Duodenal mucosa (tissue), 2 donors: Measurements from ENCODE around the gene KLHL21.
A peak's percentile ranks its signal among the peaks of the same experiment; 100 is the strongest.
"Not testable (repeated sequence)": the region's sequence is repeated elsewhere in the genome, so short reads cannot be mapped to it uniquely, and the experiment has no call there.

Experiments used
- H3K27ac ChIP-seq: one replicate; pipeline ENCODE4 v1.7.0; 2013; ENCODE audit warnings: low read depth, low read length
- H3K27me3 ChIP-seq, 2 donors: one replicate each; pipeline ENCODE4 v1.7.0; 2013; ENCODE audit warnings: low read length in 2 of 2, control low read depth in 1 of 2; ENCODE audit not compliant: insufficient read depth in 2 of 2, control insufficient read depth in 1 of 2
- H3K36me3 ChIP-seq, 2 donors: one replicate each; pipeline ENCODE4 v1.7.0; 2013; ENCODE audit warnings: low read length in 2 of 2, control low read depth in 1 of 2; ENCODE audit not compliant: insufficient read depth in 2 of 2, control insufficient read depth in 1 of 2
- H3K4me1 ChIP-seq, 2 donors: one replicate each; pipeline ENCODE4 v1.7.0; 2013; ENCODE audit warnings: low read length in 2 of 2, control low read depth in 1 of 2; ENCODE audit not compliant: insufficient read depth in 2 of 2, control insufficient read depth in 1 of 2
- H3K4me3 ChIP-seq, 2 donors: one replicate each; pipeline ENCODE4 v1.7.0; 2013; ENCODE audit warnings: low read length in 2 of 2, low read depth in 1 of 2
- H3K9ac ChIP-seq, 2 donors: one replicate each; pipeline ENCODE4 v1.7.0; 2013; ENCODE audit warnings: low read length in 2 of 2, low read depth in 1 of 2
- H3K9me3 ChIP-seq, 2 donors: one replicate each; pipeline ENCODE4 v1.7.0; 2013; ENCODE audit warnings: low read length in 2 of 2, control low read depth in 1 of 2; ENCODE audit not compliant: control insufficient read depth in 1 of 2

KLHL21 gene, protein sequence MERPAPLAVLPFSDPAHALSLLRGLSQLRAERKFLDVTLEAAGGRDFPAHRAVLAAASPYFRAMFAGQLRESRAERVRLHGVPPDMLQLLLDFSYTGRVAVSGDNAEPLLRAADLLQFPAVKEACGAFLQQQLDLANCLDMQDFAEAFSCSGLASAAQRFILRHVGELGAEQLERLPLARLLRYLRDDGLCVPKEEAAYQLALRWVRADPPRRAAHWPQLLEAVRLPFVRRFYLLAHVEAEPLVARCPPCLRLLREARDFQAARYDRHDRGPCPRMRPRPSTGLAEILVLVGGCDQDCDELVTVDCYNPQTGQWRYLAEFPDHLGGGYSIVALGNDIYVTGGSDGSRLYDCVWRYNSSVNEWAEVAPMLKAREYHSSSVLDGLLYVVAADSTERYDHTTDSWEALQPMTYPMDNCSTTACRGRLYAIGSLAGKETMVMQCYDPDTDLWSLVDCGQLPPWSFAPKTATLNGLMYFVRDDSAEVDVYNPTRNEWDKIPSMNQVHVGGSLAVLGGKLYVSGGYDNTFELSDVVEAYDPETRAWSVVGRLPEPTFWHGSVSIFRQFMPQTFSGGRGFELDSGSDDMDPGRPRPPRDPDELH

DNA sequence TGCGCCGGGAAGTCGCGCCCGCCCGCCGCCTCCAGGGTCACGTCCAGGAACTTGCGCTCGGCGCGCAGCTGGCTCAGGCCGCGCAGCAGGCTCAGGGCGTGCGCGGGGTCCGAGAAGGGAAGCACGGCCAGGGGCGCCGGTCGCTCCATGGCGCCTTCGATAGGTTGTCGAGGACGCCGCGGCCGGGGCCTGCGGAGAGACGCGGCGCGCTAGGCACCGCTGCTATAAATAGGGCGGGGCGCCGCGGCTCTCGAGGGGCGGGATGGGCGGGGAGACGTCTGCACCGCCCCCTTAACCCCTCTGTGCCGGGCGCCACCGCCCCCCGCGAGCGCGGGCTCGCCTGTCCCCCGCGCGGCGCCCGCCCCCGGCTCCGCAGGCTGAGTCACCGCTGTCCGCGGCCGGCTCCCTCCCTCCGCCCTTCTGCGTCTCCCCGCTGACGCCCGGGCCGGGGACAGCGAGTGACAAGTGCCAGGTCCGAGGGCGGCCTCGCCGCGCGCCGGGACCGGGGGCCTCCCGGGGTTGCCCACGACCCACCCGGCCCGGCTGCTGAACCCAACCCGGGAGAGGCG, at the start of gene KLHL21:
KLHL21 (minus strand) TSS at position 201 of the 569 bp plus-strand sequence; CDS start at position 149, 52 bp downstream.
- peak within 1 kb of the TSS; percentile 97 for H3K27ac ChIP-seq
- H3K27me3 ChIP-seq: no peaks in the 10 kb centered on the region
- peak within 1 kb of the TSS; percentile 71 to 95 for H3K4me3 ChIP-seq
- peak within 1 kb of the TSS; percentile 90 to 93 for H3K9ac ChIP-seq
- peaks cover 18 to 35% of the 10 kb centered on the region in 2 donors for H3K4me1 ChIP-seq
- H3K36me3 ChIP-seq: peaks cover 3 to 15% of the 10 kb centered on the region in 2 donors
- H3K9me3 ChIP-seq: no peaks in the 10 kb centered on the region

DNA sequence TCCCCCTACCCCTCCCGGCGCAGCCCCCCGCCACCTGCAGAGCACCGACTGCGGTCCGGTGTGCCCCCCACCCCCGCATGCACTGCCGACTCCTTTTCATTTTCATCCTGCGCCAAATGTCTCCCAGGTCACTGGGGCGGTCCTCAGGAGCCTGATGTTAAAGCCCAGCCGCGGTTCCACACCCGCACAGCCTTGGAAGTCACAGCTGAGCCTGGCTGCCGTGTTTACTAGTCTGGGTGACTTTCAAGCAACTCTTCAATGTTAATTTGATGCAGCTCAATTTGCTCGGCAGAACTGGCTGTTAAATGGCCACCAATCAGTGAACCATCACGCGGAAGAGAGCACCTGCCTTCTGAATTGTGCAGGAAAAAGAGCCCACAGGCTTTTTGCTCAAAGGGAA, 49.2 kb upstream of the KLHL21 start:
- H3K27ac ChIP-seq: no peak overlapping the region
- H3K9me3 ChIP-seq: no peaks in the 10 kb centered on the region
- H3K9ac ChIP-seq: no peak overlapping the region
- H3K27me3 ChIP-seq: no peaks in the 10 kb centered on the region
- peaks cover 21 to 46% of the 10 kb centered on the region in 2 donors for H3K36me3 ChIP-seq
- no peak overlapping the region for H3K4me3 ChIP-seq
- no peaks in the 10 kb centered on the region for H3K4me1 ChIP-seq

DNA sequence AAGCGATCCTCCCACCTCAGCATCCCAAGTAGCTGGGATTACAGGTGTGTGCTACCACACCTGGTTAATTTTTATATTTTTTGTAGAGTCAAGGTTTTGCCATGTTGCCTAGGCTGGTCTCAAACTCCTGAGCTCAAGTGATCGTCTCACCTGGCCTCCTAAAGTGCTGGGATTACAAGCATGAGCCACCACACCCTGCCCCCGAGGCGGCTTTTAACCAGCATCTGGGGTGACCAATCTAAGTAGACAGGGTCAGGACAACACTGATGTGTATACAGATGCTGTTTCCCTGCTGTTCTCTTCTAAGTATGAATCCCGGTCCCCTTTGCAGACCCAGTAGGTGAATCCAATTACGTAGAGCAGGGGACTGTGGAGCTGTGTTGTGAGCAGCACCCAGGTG, 45.9 kb upstream of the KLHL21 start:
- Histone ChIP-seq H3K27ac (no peak overlapping the region), H3K36me3 (peaks cover 23 to 53% of the 10 kb centered on the region in 2 donors), H3K27me3 (no peaks in the 10 kb centered on the region)

DNA sequence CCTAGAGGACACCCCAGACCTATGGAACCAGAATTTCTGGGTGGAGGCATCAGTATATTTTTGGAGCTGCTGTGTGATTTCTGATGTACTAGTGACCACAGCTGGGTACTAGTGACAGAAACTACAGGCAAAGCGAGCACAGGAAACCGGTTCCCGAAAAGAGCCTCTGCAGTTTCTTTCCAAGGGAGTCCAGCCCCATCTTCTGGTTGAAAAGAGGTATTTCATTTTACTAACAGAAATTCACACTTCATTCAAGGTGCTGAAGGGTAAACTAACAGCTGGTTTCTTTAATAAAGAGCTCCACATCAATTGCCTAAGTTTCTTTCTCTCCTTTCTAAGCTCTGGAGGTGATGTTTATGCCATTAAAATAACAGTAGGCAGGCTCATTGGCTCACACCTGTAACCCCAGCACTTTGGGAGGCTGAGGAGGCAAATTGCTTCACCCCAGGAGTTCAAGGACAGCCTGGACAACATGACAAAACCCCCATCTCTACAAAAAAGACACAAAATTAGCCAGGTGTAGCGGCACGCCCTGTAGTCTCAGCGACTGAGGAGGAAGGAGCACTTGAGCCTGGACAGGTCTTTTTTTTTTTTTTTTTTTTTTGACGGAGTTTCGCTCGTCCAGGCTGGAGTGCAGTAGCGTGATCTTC, 44.0 kb upstream of the KLHL21 start:
- no peak overlapping the region for H3K27ac ChIP-seq
- peaks cover 16 to 52% of the 10 kb centered on the region in 2 donors for H3K36me3 ChIP-seq
- H3K4me3 ChIP-seq: no peak overlapping the region
- H3K9ac ChIP-seq: no peak overlapping the region
- no peaks in the 10 kb centered on the region for H3K4me1 ChIP-seq
- H3K9me3 ChIP-seq: no peaks in the 10 kb centered on the region
- H3K27me3 ChIP-seq: no peaks in the 10 kb centered on the region

More for the DNA sequence above, 45.9 kb upstream of the KLHL21 start:
- H3K4me3 ChIP-seq: no peak overlapping the region
- H3K9me3 ChIP-seq: no peaks in the 10 kb centered on the region
- H3K4me1 ChIP-seq: no peaks in the 10 kb centered on the region
- H3K9ac ChIP-seq: no peak overlapping the region

DNA sequence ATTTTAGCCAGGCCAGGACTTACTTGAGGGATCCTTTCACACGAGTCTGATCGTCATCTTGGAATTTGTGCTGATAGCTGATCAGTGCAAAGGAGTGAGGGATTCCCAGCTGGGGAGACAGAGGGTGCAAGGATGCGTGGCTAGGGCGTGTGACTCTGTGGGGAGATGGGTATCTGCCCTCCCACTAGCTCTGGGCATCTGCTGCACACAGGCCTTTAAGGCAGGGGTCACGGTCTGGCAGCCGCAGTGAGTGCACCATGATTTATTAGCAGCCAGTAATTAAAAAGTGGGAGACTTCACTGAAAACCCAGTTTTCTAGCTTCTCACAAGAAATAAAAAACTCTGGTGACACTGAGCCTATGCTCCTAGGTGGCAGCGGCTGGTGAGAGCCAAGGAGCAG, 42.3 kb upstream of the KLHL21 start:
- Histone ChIP-seq H3K9ac (no peak overlapping the region), H3K27ac (no peak overlapping the region), H3K9me3 (no peaks in the 10 kb centered on the region), H3K4me1 (no peaks in the 10 kb centered on the region), H3K36me3 (peaks cover 11 to 50% of the 10 kb centered on the region in 2 donors), H3K27me3 (no peaks in the 10 kb centered on the region), H3K4me3 (no peak overlapping the region)

DNA sequence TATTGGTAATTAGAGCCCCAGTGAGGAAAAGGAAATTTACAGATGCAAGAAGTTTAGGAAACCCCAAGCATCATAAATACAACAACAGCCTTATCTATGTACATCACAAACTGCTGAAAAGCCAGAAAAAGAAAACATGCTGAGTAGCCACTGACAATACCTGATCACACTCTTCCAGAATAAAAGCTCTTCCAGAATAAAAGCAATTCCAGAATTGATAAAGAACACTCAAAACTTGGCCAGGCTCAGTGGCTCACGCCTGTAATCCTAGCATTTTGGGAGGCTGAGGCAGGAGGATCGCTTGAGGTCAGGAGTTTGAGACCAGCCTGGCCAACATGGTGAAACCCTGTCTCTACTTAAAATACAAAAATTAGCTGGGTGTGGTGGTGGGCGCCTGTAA, 38.2 kb upstream of the KLHL21 start:
- H3K4me3 ChIP-seq, H3K9me3 ChIP-seq, H3K27me3 ChIP-seq, H3K9ac ChIP-seq, H3K27ac ChIP-seq, H3K4me1 ChIP-seq: not testable (repeated sequence)
- H3K36me3 ChIP-seq: peaks cover 38 to 80% of the 10 kb centered on the region in 2 donors

DNA sequence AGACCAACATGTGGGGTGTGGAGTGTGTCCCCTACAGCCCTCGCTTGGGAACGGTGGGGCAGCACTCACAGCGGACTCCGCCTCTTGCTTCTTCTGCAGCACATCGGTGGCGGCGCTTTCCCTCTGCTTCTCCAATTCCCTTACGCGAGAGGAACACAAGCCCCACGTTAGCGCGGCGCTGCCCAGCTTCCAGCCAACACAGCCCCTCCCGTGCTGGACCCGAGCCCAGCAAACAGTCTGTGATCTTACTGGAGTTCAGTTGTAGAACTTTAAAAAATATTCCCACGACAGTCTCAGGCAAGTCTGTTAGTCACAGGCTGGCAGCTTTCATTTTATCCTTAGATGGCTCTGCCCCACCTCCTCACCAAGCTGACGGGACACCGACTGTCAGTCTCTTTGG, 35.6 kb upstream of the KLHL21 start:
- no peak overlapping the region for H3K4me3 ChIP-seq
- H3K4me1 ChIP-seq: no peaks in the 10 kb centered on the region
- H3K9ac ChIP-seq: no peak overlapping the region
- no peak overlapping the region for H3K27ac ChIP-seq
- H3K27me3 ChIP-seq: no peaks in the 10 kb centered on the region
- no peaks in the 10 kb centered on the region for H3K9me3 ChIP-seq
- H3K36me3 ChIP-seq: peaks cover 38 to 86% of the 10 kb centered on the region in 2 donors

DNA sequence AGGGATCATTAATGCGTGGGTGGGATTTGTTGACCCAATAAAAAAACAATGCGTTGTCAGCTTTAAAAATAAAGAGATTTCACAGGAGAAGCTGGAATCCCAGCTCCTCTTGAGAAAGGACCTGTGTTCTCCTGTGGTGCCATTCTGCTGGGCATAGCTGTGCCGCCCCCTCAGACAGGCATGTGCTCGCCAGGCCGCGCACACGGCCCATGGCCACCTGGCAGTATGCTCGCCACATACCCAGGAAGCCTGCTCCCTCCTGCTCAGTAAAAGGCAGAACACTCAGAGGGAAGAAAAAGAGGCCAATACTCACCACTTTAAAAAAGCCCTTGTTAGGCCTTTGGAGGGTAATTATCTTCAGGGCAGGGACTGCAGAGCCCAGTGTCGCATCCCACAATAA, 35.1 kb upstream of the KLHL21 start:
- peaks cover 38 to 88% of the 10 kb centered on the region in 2 donors for H3K36me3 ChIP-seq

DNA sequence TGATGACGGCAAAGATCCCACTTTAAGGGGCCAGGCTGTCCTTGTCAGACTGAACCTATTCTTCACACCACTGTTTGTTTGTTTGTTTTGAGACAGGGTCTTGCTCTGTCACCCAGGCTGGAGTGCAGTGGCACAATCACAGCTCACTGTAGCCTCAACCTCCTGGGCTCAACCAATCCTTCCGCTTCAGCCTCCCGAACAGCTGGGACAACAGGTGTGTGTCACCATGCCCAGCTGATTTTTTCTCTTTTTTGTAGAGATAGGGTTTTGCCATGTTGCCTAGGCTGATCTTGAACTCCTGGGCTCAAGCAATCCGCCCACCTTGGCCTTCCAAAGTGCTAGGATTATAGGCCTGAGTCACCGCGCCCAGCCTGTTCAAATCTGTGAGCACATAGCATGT, 34.1 kb upstream of the KLHL21 start:
- not testable (repeated sequence) for H3K9ac ChIP-seq, H3K9me3 ChIP-seq, H3K27ac ChIP-seq, H3K4me1 ChIP-seq, H3K27me3 ChIP-seq, H3K4me3 ChIP-seq
- H3K36me3 ChIP-seq: peaks cover 43 to 85% of the 10 kb centered on the region in 2 donors

More for the DNA sequence above, 35.1 kb upstream of the KLHL21 start:
- Histone ChIP-seq H3K4me3 (no peak overlapping the region), H3K27me3 (no peaks in the 10 kb centered on the region), H3K4me1 (no peaks in the 10 kb centered on the region), H3K9ac (no peak overlapping the region), H3K27ac (no peak overlapping the region), H3K9me3 (no peaks in the 10 kb centered on the region)
